HG03520 (cell line): ENCODE measurements around the gene ANKS1B.
"Not testable (repeated sequence)": the region's sequence is repeated elsewhere in the genome, so short reads cannot be mapped to it uniquely, and the experiment has no call there.

Source experiments
- ATAC-seq: cut with Tn5 transposase; IDR thresholded peaks from one replicate; pipeline ENCODE4 v1.9.1; 2021; ENCODE audit warnings: mild to moderate bottlenecking, moderate library complexity; ENCODE audit not compliant: unreplicated experiment

Gene ANKS1B

GRCh38 chr12:99879439-99879838, 105.3 kb downstream of the ANKS1B start:
- no peak for ATAC-seq

- no peak for ATAC-seq
These were observed 109.7 kb downstream of the ANKS1B start for GRCh38 chr12:99875081-99875480.

- no peak for ATAC-seq
These were observed 114.7 kb downstream of the ANKS1B start for GRCh38 chr12:99870085-99870484.

DNA sequence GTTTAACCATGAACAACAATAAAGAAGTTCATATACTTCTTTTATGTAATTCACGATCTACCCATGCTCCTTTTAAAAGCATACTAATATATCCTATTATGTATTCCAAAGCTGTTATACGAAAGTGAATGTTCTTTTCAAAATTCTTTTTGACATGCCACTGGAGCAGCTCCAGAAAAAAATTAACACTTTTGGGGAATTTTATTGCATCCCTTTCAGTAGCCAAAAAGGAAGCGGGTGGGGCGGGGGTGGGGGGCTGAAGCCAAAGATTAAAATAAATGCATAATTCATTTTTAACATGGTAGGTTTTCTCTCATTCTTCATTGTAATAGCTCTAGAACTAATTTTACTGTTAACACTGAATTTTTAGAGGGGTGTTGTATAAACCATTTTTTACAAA, 123.0 kb downstream of the ANKS1B start:
- no peak for ATAC-seq

DNA sequence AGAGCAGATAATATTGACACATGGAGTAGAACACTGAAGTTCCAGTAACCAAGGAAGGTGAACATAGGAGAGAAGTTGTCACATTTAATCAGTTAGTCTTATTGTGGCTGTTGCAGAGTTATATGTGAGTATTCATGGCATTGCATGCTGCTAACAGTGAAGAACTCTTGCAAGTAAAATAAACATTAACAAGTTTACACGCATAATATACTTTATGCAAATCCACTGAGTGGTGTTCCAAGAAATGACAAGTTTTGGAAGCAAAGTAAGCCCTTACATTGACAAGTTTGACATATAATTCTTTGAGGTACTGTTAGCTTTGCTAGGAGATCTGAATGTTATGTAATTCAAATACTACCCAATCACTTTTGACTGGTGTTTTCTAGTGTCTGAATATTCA, 125.6 kb downstream of the ANKS1B start:
- no peak for ATAC-seq

DNA sequence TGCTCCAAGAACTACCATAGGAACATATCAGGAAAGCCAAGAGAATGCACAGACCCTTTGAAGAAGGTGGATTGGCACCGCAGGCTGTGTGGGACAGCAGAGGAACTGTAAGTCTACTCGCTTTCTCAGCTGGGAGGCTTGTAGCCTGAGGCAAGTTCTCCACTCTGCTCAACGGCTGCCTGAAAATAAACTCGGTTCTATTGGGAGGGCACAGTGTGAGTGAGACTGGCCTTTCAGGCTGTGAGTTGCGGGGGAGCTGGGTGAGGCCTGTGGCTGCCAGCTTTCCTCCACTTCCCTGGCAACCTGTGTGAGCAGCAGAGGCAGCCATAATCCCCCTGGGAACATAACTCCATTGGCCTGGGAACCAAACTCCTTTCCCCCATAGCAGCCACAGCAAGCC, 132.1 kb downstream of the ANKS1B start:
- ATAC-seq = no peak

DNA sequence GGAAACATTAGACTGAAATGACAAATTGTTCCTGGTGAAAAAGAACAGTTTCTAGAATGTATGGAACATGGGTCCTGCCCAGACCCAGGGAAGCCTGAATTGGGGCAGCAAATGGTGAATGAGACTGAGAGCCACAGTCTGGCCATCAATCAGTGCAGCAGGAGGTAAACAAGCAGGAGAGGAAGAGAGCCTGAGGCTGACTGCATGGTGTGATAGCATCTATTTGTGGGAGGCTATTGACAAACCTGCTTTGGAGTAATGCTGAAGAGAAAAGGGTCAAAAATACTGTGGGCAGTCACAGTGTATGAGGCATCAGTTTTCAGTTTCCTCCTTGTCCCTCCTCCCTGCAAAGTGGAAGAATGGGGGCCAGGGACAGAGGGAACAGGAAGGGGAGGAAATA, 136.8 kb downstream of the ANKS1B start:
- ATAC-seq = no peak

DNA sequence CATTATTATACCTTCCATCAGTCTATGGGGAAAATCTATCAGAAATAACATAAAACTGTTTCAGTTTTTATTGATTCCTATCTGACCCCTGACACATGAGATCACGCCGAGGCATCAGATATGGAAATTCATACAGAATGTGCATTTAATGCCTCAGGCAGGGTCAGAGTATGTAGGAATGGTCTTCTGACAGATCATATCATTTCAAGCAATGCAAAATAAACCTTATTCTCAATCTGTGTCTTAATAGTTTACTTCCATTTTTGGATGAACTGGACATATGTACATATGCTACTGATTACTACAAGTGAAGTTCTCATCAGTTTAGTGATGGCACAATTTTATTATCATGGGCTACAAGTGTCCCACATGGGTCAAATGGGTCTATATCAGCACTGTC, 150.0 kb downstream of the ANKS1B start:
- ATAC-seq = no peak

- no peak for ATAC-seq
These were observed 151.3 kb downstream of the ANKS1B start for GRCh38 chr12:99833397-99833796.

DNA sequence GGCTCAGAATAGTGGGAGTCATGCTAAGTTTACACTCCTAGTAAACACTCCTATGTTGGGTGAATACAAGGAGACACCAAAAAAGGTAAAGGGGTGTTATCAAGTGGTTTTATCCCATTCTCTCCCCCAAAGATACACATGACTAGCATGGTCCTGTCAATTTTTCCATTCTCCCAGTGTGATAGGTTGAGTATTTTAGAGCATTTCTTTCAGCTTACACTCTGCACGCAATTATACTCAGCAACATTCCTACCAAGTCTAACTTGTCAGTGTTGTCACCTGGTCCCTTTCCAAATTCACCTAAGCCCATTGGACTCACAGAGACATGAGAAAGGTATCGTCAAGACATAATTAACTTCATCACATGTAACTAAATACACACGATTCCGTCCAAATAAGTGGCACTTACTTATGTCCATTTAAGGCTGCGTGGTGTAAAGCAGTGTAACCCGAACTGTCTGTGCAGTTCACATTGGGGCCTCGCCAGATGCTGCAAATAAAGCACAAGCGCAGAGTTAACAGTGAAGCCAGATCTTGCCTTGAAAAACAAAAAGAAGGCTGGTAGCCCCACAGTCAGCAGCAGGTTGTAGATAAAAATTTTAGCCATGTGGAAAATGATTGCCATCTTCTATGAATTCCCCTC, 159.7 kb downstream of the ANKS1B start:
- ATAC-seq = no peak

DNA sequence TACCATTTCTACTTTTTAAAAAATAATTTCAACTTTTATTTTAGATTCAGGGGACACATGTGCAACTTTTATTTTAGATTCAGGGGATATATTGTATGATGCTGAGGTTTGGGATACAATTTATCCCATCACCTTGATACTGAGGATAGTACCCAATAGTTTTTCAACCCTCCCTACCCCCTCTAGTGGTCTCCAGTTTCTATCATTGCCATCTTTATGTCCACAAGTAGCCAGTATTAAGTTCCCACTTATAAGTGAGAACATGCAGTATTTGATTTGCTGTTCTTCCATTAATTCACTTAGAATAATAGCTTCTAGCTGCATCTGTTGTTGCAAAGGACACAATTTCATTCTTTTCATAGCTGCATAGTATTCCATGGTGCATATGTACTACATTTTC, 162.5 kb downstream of the ANKS1B start:
- no peak for ATAC-seq

DNA sequence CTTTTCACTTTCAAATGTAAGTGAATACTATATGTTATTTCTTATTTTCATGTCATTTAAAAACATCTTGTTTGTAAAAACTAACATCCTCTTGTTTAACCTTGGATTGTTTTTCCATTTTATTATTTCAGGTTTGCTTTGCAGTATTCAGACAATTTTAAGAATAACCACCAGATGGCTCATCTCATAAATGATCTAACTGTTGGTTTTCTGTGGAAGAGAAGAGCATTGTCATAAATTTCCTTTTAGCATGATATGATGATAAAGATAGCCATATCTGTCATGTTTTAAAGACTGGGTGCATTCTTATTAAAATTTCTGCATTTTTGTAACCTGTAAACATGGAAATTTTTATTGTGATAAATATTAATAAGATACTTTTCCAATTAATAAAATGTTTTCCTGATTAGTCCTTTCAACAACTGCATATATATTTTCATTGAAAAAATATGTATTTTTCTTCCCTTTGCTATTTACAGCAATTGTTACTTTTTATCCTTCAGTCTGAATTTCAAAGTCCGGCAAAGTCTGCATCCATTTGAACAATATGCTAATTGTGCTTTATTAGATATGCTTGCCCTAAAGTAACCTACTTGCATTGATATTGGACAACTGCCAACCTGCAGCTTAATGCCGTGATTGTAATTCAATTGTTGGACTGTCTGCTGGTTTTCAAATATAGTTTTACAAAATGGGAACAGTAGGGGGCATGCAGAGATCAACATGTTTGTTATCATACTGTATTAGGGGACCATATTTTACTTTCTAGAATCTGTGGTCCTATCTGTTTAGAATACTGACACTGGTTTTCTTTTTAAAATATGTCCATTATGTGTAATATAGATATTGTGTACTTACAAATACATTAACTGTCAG, 173.8 kb downstream of the ANKS1B start:
- ATAC-seq = no peak

- no peak for ATAC-seq
These were observed 174.8 kb downstream of the ANKS1B start for GRCh38 chr12:99809909-99810308.

GRCh38 chr12:99806304-99806703, 178.4 kb downstream of the ANKS1B start:
- no peak for ATAC-seq

- no peak for ATAC-seq
These were observed 180.0 kb downstream of the ANKS1B start for GRCh38 chr12:99804715-99805114.

GRCh38 chr12:99800605-99801004, 184.1 kb downstream of the ANKS1B start:
- no peak for ATAC-seq

- not testable (repeated sequence) for ATAC-seq
These were observed 186.8 kb downstream of the ANKS1B start for GRCh38 chr12:99797931-99798330.

DNA sequence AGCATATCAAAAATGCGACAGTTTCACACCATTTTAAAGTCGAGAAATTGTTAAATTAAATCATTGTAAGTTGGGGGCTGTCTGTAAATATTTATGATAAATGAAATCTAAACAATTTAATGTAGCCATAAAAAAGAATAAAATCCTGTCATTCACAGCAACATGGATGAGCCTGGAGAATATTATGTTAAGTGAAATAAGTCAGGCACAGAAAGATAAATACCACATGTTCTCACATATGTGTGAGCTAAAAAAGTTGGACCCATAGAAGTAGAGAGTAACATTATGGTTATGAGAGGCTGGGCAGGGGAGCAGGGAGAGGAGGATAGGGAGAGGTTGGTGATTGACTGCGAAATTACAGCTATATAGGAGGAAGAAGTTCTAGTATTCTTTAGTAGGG, 201.3 kb downstream of the ANKS1B start:
- ATAC-seq = no peak

GRCh38 chr12:99772274-99772673, 212.5 kb downstream of the ANKS1B start:
- no peak for ATAC-seq

GRCh38 chr12:99771659-99772058, 213.1 kb downstream of the ANKS1B start:
- no peak for ATAC-seq

GRCh38 chr12:99769396-99769980, 215.2 kb downstream of the ANKS1B start:
- no peak for ATAC-seq

DNA sequence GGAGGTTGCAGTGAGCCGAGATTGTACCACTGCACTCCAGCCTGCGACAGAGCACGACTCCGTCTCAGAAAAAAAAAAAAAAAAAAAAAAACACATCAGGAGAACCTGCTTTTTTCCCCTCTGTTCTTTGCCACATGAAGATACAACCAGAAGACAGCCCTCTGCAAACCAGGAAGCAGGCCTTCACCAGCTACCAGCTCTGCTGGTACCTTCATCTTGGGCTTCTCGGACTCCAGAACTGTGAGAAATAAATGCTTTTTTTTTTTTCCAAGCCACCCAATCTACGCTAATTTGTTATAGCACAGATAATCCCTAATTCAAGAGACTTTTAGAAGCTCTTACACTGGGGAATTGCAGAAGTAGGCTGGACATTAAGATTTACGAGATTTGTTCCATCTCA, 216.0 kb downstream of the ANKS1B start:
- no peak for ATAC-seq
